Measurements from ENCODE around the gene UBE3B. TPM values are rescaled to one million over a fixed set of nuclear protein-coding genes. Genes with fewer than 3 reads are reported as not detected.

UBE3B gene
- total RNA-seq, 1 donor from 2014 or later: 34.4 TPM

DNA sequence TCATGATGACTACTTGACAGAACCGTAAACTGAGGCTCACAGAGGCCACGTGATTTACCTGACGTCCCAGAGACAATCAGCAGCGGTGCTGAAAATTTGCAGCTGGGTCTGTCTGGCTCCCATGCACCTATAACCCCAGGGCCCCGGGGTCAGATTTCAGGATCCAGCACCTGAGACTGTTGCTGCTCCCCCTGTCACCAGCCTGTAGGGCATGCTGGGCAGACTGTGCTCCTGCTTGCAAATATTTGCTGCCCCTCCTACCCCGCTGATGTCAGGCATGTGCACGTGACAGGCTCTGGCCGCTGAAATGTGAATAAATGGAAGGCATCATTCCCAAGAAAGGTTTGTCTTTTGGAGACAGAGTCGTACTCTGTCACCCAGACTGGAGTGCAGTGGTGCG lies 89.9 kb downstream of the UBE3B start:
- Histone ChIP-seq H3K4me1 (ENCODE audit: insufficient read depth, low read length) (no peaks in the 10 kb centered on the region), H3K9ac (ENCODE audit: low read length) (no peak overlapping the region), H3K27ac (ENCODE audit: low read depth, low read length) (no peak overlapping the region), H3K36me3 (ENCODE audit: insufficient read depth, low read length) (peaks cover 8% of the 10 kb centered on the region), H3K9me3 (ENCODE audit: insufficient read depth, low read depth, low read length) (no peaks in the 10 kb centered on the region), H2AFZ (ENCODE audit: low read depth, low read length) (no peak overlapping the region), H4K20me1 (ENCODE audit: insufficient read depth, low read length) (no peaks in the 10 kb centered on the region), H3K79me2 (ENCODE audit: insufficient read depth, low read length) (no peaks in the 10 kb centered on the region), H3K27me3 (ENCODE audit: insufficient read depth, low read length) (no peaks in the 10 kb centered on the region), H3K4me2 (ENCODE audit: low read length) (no peak overlapping the region), H3K4me3 (ENCODE audit: insufficient read depth, low read depth, low read length) (no peak overlapping the region)
- no peak overlapping the region for H3K27ac Mint-ChIP-seq (ENCODE audit: unreplicated experiment)
- H3K36me3 Mint-ChIP-seq (ENCODE audit: low read depth, unreplicated experiment): peaks cover 6% of the 10 kb centered on the region
- peaks cover under 1% of the 10 kb centered on the region for H3K9me3 Mint-ChIP-seq (ENCODE audit: unreplicated experiment)
- TF ChIP-seq EZH2 (IDR thresholded peaks at IDR 0.05; ENCODE audit: insufficient read depth, low read length): no peak
- TF ChIP-seq, protein P1, sequence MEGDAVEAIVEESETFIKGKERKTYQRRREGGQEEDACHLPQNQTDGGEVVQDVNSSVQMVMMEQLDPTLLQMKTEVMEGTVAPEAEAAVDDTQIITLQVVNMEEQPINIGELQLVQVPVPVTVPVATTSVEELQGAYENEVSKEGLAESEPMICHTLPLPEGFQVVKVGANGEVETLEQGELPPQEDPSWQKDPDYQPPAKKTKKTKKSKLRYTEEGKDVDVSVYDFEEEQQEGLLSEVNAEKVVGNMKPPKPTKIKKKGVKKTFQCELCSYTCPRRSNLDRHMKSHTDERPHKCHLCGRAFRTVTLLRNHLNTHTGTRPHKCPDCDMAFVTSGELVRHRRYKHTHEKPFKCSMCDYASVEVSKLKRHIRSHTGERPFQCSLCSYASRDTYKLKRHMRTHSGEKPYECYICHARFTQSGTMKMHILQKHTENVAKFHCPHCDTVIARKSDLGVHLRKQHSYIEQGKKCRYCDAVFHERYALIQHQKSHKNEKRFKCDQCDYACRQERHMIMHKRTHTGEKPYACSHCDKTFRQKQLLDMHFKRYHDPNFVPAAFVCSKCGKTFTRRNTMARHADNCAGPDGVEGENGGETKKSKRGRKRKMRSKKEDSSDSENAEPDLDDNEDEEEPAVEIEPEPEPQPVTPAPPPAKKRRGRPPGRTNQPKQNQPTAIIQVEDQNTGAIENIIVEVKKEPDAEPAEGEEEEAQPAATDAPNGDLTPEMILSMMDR (IDR thresholded peaks at IDR 0.05; ENCODE audit: insufficient read depth, low read depth, low read length): no peak
- no peaks in the 10 kb centered on the region for H3K4me1 Mint-ChIP-seq (ENCODE audit: low read depth, unreplicated experiment)
- FAIRE-seq (no peak), DNase-seq (ENCODE audit: low read depth) (no peak)
- no peak overlapping the region for H3K4me3 Mint-ChIP-seq (ENCODE audit: unreplicated experiment)
- H3K27me3 Mint-ChIP-seq (ENCODE audit: low read depth, unreplicated experiment): no peaks in the 10 kb centered on the region

DNA sequence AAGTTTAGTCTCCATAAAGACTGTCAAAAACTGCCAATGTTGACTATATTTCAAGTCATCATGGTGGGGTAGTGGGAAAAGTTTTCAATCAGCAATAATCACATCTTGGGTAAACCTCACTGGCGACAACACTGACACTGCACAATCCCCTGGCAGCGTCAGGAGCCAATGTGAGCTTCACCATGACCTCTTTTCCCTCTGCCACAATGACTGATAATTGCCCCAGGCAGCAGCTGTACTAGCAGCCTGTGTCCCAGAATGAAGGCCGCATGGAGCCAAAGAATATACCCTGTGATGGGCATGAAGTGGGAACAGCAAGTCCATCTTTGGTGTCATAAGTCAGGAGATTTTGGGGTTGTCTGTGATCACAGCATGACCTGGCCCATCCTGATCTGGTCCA lies 90.5 kb downstream of the UBE3B start:
- H3K4me2 ChIP-seq (ENCODE audit: low read length): no peak overlapping the region
- H3K27me3 ChIP-seq (ENCODE audit: insufficient read depth, low read length): no peaks in the 10 kb centered on the region
- H3K4me1 Mint-ChIP-seq (ENCODE audit: low read depth, unreplicated experiment): no peaks in the 10 kb centered on the region
- TF ChIP-seq EZH2 (IDR thresholded peaks at IDR 0.05; ENCODE audit: insufficient read depth, low read length): no peak
- TF ChIP-seq, protein P1 (IDR thresholded peaks at IDR 0.05; ENCODE audit: insufficient read depth, low read depth, low read length): no peak
- no peaks in the 10 kb centered on the region for H3K9me3 Mint-ChIP-seq (ENCODE audit: unreplicated experiment)
- H3K27me3 Mint-ChIP-seq (ENCODE audit: low read depth, unreplicated experiment): no peaks in the 10 kb centered on the region
- no peak for DNase-seq (ENCODE audit: low read depth)
- FAIRE-seq: no peak
- H3K4me1 ChIP-seq (ENCODE audit: insufficient read depth, low read length): no peaks in the 10 kb centered on the region
- H3K27ac Mint-ChIP-seq (ENCODE audit: unreplicated experiment): no peak overlapping the region
- no peaks in the 10 kb centered on the region for H4K20me1 ChIP-seq (ENCODE audit: insufficient read depth, low read length)
- H3K4me3 ChIP-seq (ENCODE audit: insufficient read depth, low read depth, low read length): no peak overlapping the region
- no peak overlapping the region for H3K4me3 Mint-ChIP-seq (ENCODE audit: unreplicated experiment)
- H3K79me2 ChIP-seq (ENCODE audit: insufficient read depth, low read length): no peaks in the 10 kb centered on the region
- H2AFZ ChIP-seq (ENCODE audit: low read depth, low read length): no peak overlapping the region
- H3K36me3 Mint-ChIP-seq (ENCODE audit: low read depth, unreplicated experiment): peaks cover 6% of the 10 kb centered on the region
- peaks cover 8% of the 10 kb centered on the region for H3K36me3 ChIP-seq (ENCODE audit: insufficient read depth, low read length)
- no peak overlapping the region for H3K9ac ChIP-seq (ENCODE audit: low read length)
- no peaks in the 10 kb centered on the region for H3K9me3 ChIP-seq (ENCODE audit: insufficient read depth, low read depth, low read length)
- no peak overlapping the region for H3K27ac ChIP-seq (ENCODE audit: low read depth, low read length)

DNA sequence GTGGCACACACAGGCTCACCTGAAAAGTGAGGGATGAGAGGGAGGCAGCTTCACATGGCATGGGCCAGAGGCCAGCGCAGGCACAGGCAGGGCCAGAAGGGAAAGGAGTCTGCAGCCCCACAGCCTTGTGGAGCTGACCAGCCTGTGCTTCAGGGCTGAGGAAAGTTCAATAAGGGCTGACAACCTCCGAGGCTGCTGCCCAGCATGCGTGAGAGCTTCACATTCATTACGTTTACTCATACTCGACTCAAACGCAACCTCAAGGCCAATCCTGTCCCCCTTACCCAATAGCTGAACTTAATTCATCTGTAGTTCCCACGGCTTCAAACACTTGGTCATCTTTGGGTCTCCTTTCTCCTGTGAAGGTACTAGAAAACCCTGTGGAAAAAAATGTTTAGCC lies 91.1 kb downstream of the UBE3B start:
- no peak overlapping the region for H3K4me2 ChIP-seq (ENCODE audit: low read length)
- no peak overlapping the region for H3K9ac ChIP-seq (ENCODE audit: low read length)
- H4K20me1 ChIP-seq (ENCODE audit: insufficient read depth, low read length): no peaks in the 10 kb centered on the region
- no peaks in the 10 kb centered on the region for H3K27me3 ChIP-seq (ENCODE audit: insufficient read depth, low read length)
- no peaks in the 10 kb centered on the region for H3K9me3 ChIP-seq (ENCODE audit: insufficient read depth, low read depth, low read length)
- H3K36me3 ChIP-seq (ENCODE audit: insufficient read depth, low read length): peaks cover 8% of the 10 kb centered on the region
- no peak overlapping the region for H2AFZ ChIP-seq (ENCODE audit: low read depth, low read length)
- no peaks in the 10 kb centered on the region for H3K4me1 ChIP-seq (ENCODE audit: insufficient read depth, low read length)
- H3K27ac ChIP-seq (ENCODE audit: low read depth, low read length): no peak overlapping the region
- H3K4me3 ChIP-seq (ENCODE audit: insufficient read depth, low read depth, low read length): no peak overlapping the region
- H3K27ac Mint-ChIP-seq (ENCODE audit: unreplicated experiment): no peak overlapping the region
- TF ChIP-seq, protein P1 (IDR thresholded peaks at IDR 0.05; ENCODE audit: insufficient read depth, low read depth, low read length): no peak
- no peak for TF ChIP-seq EZH2 (IDR thresholded peaks at IDR 0.05; ENCODE audit: insufficient read depth, low read length)
- no peaks in the 10 kb centered on the region for H3K9me3 Mint-ChIP-seq (ENCODE audit: unreplicated experiment)
- H3K79me2 ChIP-seq (ENCODE audit: insufficient read depth, low read length): no peaks in the 10 kb centered on the region
- H3K4me3 Mint-ChIP-seq (ENCODE audit: unreplicated experiment): no peak overlapping the region
- H3K27me3 Mint-ChIP-seq (ENCODE audit: low read depth, unreplicated experiment): no peaks in the 10 kb centered on the region
- H3K4me1 Mint-ChIP-seq (ENCODE audit: low read depth, unreplicated experiment): no peaks in the 10 kb centered on the region
- peaks cover 6% of the 10 kb centered on the region for H3K36me3 Mint-ChIP-seq (ENCODE audit: low read depth, unreplicated experiment)
- DNase-seq (ENCODE audit: low read depth) (no peak), FAIRE-seq (no peak)
